Measurements from ENCODE around the gene TTC19.

DNA sequence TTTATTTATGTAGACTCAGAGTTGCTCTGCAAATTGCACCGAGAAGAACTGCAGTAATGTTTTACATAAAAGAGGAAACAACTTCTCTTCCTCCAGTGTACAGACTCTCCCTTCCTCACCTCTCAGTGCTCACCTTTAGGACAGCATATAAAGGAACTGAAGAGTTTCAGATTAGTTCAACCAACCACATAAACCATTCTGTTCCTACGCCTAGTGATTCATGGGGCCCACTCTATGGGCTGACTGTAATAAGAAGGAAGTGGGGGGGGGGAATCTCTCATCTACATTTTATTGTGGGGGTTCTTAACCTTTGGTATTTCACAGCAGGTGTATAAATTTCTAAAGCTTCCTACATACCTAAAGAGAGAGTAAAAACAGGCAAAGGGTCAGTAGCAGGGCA lies 18.4 kb upstream of the TTC19 start:
- TF ChIP-seq, protein P1, sequence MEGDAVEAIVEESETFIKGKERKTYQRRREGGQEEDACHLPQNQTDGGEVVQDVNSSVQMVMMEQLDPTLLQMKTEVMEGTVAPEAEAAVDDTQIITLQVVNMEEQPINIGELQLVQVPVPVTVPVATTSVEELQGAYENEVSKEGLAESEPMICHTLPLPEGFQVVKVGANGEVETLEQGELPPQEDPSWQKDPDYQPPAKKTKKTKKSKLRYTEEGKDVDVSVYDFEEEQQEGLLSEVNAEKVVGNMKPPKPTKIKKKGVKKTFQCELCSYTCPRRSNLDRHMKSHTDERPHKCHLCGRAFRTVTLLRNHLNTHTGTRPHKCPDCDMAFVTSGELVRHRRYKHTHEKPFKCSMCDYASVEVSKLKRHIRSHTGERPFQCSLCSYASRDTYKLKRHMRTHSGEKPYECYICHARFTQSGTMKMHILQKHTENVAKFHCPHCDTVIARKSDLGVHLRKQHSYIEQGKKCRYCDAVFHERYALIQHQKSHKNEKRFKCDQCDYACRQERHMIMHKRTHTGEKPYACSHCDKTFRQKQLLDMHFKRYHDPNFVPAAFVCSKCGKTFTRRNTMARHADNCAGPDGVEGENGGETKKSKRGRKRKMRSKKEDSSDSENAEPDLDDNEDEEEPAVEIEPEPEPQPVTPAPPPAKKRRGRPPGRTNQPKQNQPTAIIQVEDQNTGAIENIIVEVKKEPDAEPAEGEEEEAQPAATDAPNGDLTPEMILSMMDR (IDR thresholded peaks at IDR 0.05), result no peak
- no peak for TF ChIP-seq ZFX (IDR thresholded peaks at IDR 0.05; ENCODE audit: borderline replicate concordance)
